ENCODE results near the gene PTX4.

Gene PTX4

GRCh38 chr16:1437606-1438005 is 51.1 kb downstream of the PTX4 start:
- Histone ChIP-seq H3K4me3 (replicated peaks; ENCODE audit: low read depth, low read length) (no peak overlapping the region), H3K36me3 (ENCODE audit: control insufficient read depth, insufficient read depth, low read length) (no peaks in the 10 kb centered on the region), H3K27me3 (replicated peaks; ENCODE audit: control insufficient read depth, insufficient read depth, low read length) (no peaks in the 10 kb centered on the region; the same call in 1 of the 2 replicates)
- DNase-seq (ENCODE audit: extremely low read depth, insufficient read length): no peak
- TF ChIP-seq CTCF (IDR thresholded peaks at IDR 0.05; ENCODE audit: insufficient read depth, low read length, poor library complexity, severe bottlenecking): no peak

GRCh38 chr16:1436731-1437355 is 51.9 kb downstream of the PTX4 start:
- Histone ChIP-seq H3K4me3 (replicated peaks; ENCODE audit: low read depth, low read length) (no peak overlapping the region), H3K36me3 (ENCODE audit: control insufficient read depth, insufficient read depth, low read length) (no peaks in the 10 kb centered on the region), H3K27me3 (replicated peaks; ENCODE audit: control insufficient read depth, insufficient read depth, low read length) (no peaks in the 10 kb centered on the region; the same call in 1 of the 2 replicates)
- no peak for TF ChIP-seq CTCF (IDR thresholded peaks at IDR 0.05; ENCODE audit: insufficient read depth, low read length, poor library complexity, severe bottlenecking)
- DNase-seq (ENCODE audit: extremely low read depth, insufficient read length): no peak

GRCh38 chr16:1435921-1436697 is 52.6 kb downstream of the PTX4 start:
- H3K27me3 ChIP-seq (replicated peaks; ENCODE audit: control insufficient read depth, insufficient read depth, low read length): no peaks in the 10 kb centered on the region; the same call in 1 of the 2 replicates
- no peak overlapping the region for H3K4me3 ChIP-seq (replicated peaks; ENCODE audit: low read depth, low read length)
- DNase-seq (ENCODE audit: extremely low read depth, insufficient read length): no peak
- no peak for TF ChIP-seq CTCF (IDR thresholded peaks at IDR 0.05; ENCODE audit: insufficient read depth, low read length, poor library complexity, severe bottlenecking)
- no peaks in the 10 kb centered on the region for H3K36me3 ChIP-seq (ENCODE audit: control insufficient read depth, insufficient read depth, low read length)
